Measurements from ENCODE around the gene PIP5K1B. TPM values are rescaled to one million over a fixed set of nuclear protein-coding genes. Genes with fewer than 3 reads are reported as not detected.

Gene PIP5K1B
- total RNA-seq, 4 donors from 2014 or later = 0.63 to 1.6 (median 0.98) TPM

- no peaks in the 10 kb centered on the region for H3K27me3 ChIP-seq
- no peaks in the 10 kb centered on the region for H3K9me3 ChIP-seq
- no peak for DNase-seq
- no peaks in the 10 kb centered on the region for H3K36me3 ChIP-seq
- H3K27ac ChIP-seq = no peak overlapping the region
- TF ChIP-seq CTCF (IDR thresholded peaks at IDR 0.05) = no peak
- no peak for TF ChIP-seq POLR2A (IDR thresholded peaks at IDR 0.05)
- H3K4me3 ChIP-seq (replicated peaks in 1 of 3) = no peak overlapping the region
- WGBS, 2 donors = 82% methylated on average over 5 of the region's 5 CpGs
- intact Hi-C loops (cut with DNase I) = no loop called here
- no peaks in the 10 kb centered on the region for H3K4me1 ChIP-seq
These were observed 311.4 kb downstream of the PIP5K1B start for GRCh38 chr9:69016191-69017096.

DNA sequence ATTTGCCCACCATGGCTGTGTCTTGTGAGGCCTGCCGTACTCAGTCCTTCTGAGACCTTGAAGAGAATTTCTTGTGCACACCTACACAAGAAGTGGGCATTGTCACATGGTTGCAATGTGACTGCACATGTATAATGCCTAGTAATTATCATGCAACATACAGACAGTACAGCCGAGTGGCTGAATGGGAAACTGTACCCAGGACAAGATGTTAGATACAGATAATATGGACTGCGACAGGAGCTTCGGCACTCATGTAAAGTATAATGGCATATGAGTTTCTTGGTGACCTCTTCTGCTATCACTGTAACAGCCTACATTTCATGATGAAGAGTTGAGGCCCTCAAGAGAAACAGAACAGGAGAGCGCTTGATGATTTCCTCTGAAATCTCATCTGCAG, 313.7 kb downstream of the PIP5K1B start:
- intact Hi-C loops (cut with DNase I) = no loop called here
- H3K27ac ChIP-seq = no peak overlapping the region
- no peak overlapping the region for H3K4me3 ChIP-seq (replicated peaks in 1 of 3)
- H3K4me1 ChIP-seq = no peaks in the 10 kb centered on the region
- H3K27me3 ChIP-seq = no peaks in the 10 kb centered on the region
- H3K36me3 ChIP-seq = no peaks in the 10 kb centered on the region
- H3K9me3 ChIP-seq = no peaks in the 10 kb centered on the region
- TF ChIP-seq POLR2A (IDR thresholded peaks at IDR 0.05) = no peak
- WGBS, 2 donors = 73% methylated on average over 5 of the region's 5 CpGs
- no peak for DNase-seq

- no peaks in the 10 kb centered on the region for H3K27me3 ChIP-seq
- TF ChIP-seq POLR2A (IDR thresholded peaks at IDR 0.05) (no peak), CTCF (IDR thresholded peaks at IDR 0.05) (no peak)
- no peak overlapping the region for H3K27ac ChIP-seq
- H3K36me3 ChIP-seq = no peaks in the 10 kb centered on the region
- H3K9me3 ChIP-seq = no peaks in the 10 kb centered on the region
- no peak overlapping the region for H3K4me3 ChIP-seq (replicated peaks in 1 of 3)
- intact Hi-C loops (cut with DNase I) = no loop called here
- 59 to 64% methylated on average over 3 of the region's 3 CpGs for whole genome bisulfite sequencing, 2 donors
- H3K4me1 ChIP-seq = no peaks in the 10 kb centered on the region
- DNase-seq = no peak
These were observed 314.8 kb downstream of the PIP5K1B start for GRCh38 chr9:69019808-69020207.

- H3K9me3 ChIP-seq = no peaks in the 10 kb centered on the region
- no peak for TF ChIP-seq CTCF (IDR thresholded peaks at IDR 0.05)
- no peak for TF ChIP-seq POLR2A (IDR thresholded peaks at IDR 0.05)
- no peak for DNase-seq
- 95% methylated on average over 8 of the region's 8 CpGs for WGBS, 2 donors
- no peak overlapping the region for H3K4me3 ChIP-seq (replicated peaks in 1 of 3)
- H3K27ac ChIP-seq = no peak overlapping the region
- intact Hi-C loops (cut with DNase I) = no loop called here
- H3K36me3 ChIP-seq = no peaks in the 10 kb centered on the region
- H3K27me3 ChIP-seq = no peaks in the 10 kb centered on the region
- no peaks in the 10 kb centered on the region for H3K4me1 ChIP-seq
These were observed 315.5 kb downstream of the PIP5K1B start for GRCh38 chr9:69020301-69021145.

- H3K9me3 ChIP-seq = no peaks in the 10 kb centered on the region
- H3K27ac ChIP-seq = no peak overlapping the region
- H3K36me3 ChIP-seq = no peaks in the 10 kb centered on the region
- no peak for TF ChIP-seq CTCF (IDR thresholded peaks at IDR 0.05)
- no peak for TF ChIP-seq POLR2A (IDR thresholded peaks at IDR 0.05)
- intact Hi-C loops (cut with DNase I) = no loop called here
- 74 to 81% methylated on average over 7 of the region's 7 CpGs for WGBS, 2 donors
- no peak for DNase-seq
- H3K27me3 ChIP-seq = no peaks in the 10 kb centered on the region
- H3K4me3 ChIP-seq (replicated peaks in 1 of 3) = no peak overlapping the region
- no peaks in the 10 kb centered on the region for H3K4me1 ChIP-seq
These were observed 318.6 kb downstream of the PIP5K1B start for GRCh38 chr9:69023650-69024049.
